T47D (cell line): ENCODE results near the gene MYD88.

ENCODE experiments used
- DNase-seq, 2 experiments: peaks; one replicate each; pipeline versions ENCODE4 v3.0.0 to v3.0.0-alpha.2; 2011 to 2012; ENCODE audit warnings: low read depth in 1 of 2, low spot score in 1 of 2
- JUND ChIP-seq: IDR thresholded peaks from 2 replicates; pipeline ENCODE4 v1.6.1; 2012; ENCODE audit warnings: low read depth
- in situ Hi-C: cut with HindIII; loops from 2 replicates; pipeline ENCODE4 v1.10.0; 2016; ENCODE audit warnings: low sequenced_read_pairs, low pct_unique_long_range_greater_than_20kb

The MYD88 gene

GRCh38 chr3:38177181-38177580, 38.7 kb downstream of the MYD88 start:
- in situ Hi-C loops: no loop called here
- TF ChIP-seq JUND: no peak
- DNase-seq: no peak

GRCh38 chr3:38186781-38187180, 48.3 kb downstream of the MYD88 start:
- TF ChIP-seq JUND: no peak
- DNase-seq: no peak
- in situ Hi-C loops: no loop called here

GRCh38 chr3:38190481-38190881, 52.0 kb downstream of the MYD88 start:
- DNase-seq: no peak
- in situ Hi-C loops: no loop called here
- no peak for TF ChIP-seq JUND
